HepG2 (cell line): ENCODE results near the gene CISH. TPM values are rescaled to one million over a fixed set of nuclear protein-coding genes. Genes with fewer than 3 reads are reported as not detected.

Source experiments
- FOXA3 ChIP-seq: IDR thresholded peaks from 2 replicates; pipeline ENCODE4 v1.6.1; 2016; ENCODE audit warnings: missing genetic modification reagents, missing compliant biosample characterization
- HDAC1 ChIP-seq: sonication (generic); formaldehyde crosslinking; IDR thresholded peaks from 2 replicates; pipeline ENCODE4 v1.5.1; 2020; ENCODE audit warnings: mild to moderate bottlenecking, missing genetic modification reagents
- HNRNPLL ChIP-seq: fragments of 200-400 bp; formaldehyde crosslinking; IDR thresholded peaks from 2 replicates; pipeline ENCODE4 v1.6.1; 2017; ENCODE audit warnings: mild to moderate bottlenecking, low read depth, low read length; ENCODE audit not compliant: poor library complexity, severe bottlenecking
- NRL ChIP-seq: sonication (generic); formaldehyde crosslinking; IDR thresholded peaks from 2 replicates; pipeline ENCODE4 v1.5.0; 2020; ENCODE audit warnings: missing genetic modification reagents, mild to moderate bottlenecking, moderate library complexity, borderline replicate concordance
- REL ChIP-seq: sonication (generic); formaldehyde crosslinking; conservative IDR thresholded peaks from 2 replicates; pipeline ENCODE4 v1.8.0; 2022; ENCODE audit warnings: mild to moderate bottlenecking, missing genetic modification reagents, moderate library complexity
- TAF15 ChIP-seq: fragments of 200-400 bp; formaldehyde crosslinking; IDR thresholded peaks from one replicate; pipeline ENCODE4 v1.6.1; 2018; ENCODE audit warnings: mild to moderate bottlenecking, low read depth, low read length; ENCODE audit not compliant: poor library complexity, severe bottlenecking
- YY1 ChIP-seq: IDR thresholded peaks from 2 replicates; pipeline ENCODE4 v1.6.1; 2011; ENCODE audit warnings: low read length, low read depth, moderate library complexity, mild to moderate bottlenecking; ENCODE audit not compliant: insufficient read depth, insufficient replicate concordance
- ZFX ChIP-seq: sonication (generic); formaldehyde crosslinking; IDR thresholded peaks from 2 replicates; pipeline ENCODE4 v1.4.0; 2020; ENCODE audit warnings: mild to moderate bottlenecking, low read depth, missing genetic modification reagents, moderate library complexity
- ZKSCAN8 ChIP-seq: IDR thresholded peaks from 2 replicates; pipeline ENCODE4 v1.6.1; 2016; ENCODE audit warnings: borderline replicate concordance, missing genetic modification reagents, missing compliant biosample characterization
- ZNF143 ChIP-seq: sonication (generic); formaldehyde crosslinking; IDR thresholded peaks from 2 replicates; pipeline ENCODE4 v1.4.0; 2020; ENCODE audit warnings: missing genetic modification reagents
- ZNF20 ChIP-seq: sonication (generic); formaldehyde crosslinking; IDR thresholded peaks from 2 replicates; pipeline ENCODE4 v1.4.0; 2020; ENCODE audit warnings: mild to moderate bottlenecking, moderate library complexity, missing genetic modification reagents
- ZNF569 ChIP-seq: sonication (generic); formaldehyde crosslinking; IDR thresholded peaks from 2 replicates; pipeline ENCODE4 v1.5.0; 2020; ENCODE audit warnings: mild to moderate bottlenecking, missing genetic modification reagents, moderate library complexity, borderline replicate concordance
- ZNF879 ChIP-seq: sonication (generic); formaldehyde crosslinking; IDR thresholded peaks from 2 replicates; pipeline ENCODE4 v1.8.1; 2023; ENCODE audit warnings: missing genetic modification reagents
- polyA plus RNA-seq, 8 experiments: library from polyadenylated mRNA; depleted of rRNA in 3 of 8; stranded (reverse) in 7 of 8; unstranded in 1 of 8; fragments of >200 nt; fragmentation: Illumina TruSeq in 4 of 8; extraction: Trizol in 4 of 8; gene quantifications; 2 replicates each; pipeline versions ENCODE4 v1.2.1 to v1.2.3, GENCODE V29; 2011 to 2016; ENCODE audit warnings: low read depth in 4 of 8, missing spikeins in 1 of 8, mixed read lengths in 1 of 8; ENCODE audit not compliant: insufficient read depth in 1 of 8
- total RNA-seq, 5 experiments: library from RNA; depleted of rRNA; stranded (reverse); fragments of >200 nt; fragmentation: Illumina TruSeq; extraction: Trizol; gene quantifications; 2 replicates each; pipeline ENCODE4 v1.2.3, GENCODE V29; 2016; ENCODE audit warnings: low read depth in 1 of 5
- TF ChIP-seq, protein P1 (sequence below): sonication (generic); formaldehyde crosslinking; IDR thresholded peaks from 2 replicates; pipeline ENCODE4 v1.4.0; 2020; ENCODE audit warnings: mild to moderate bottlenecking, missing genetic modification reagents
- TF ChIP-seq, protein P2 (sequence below): sonication (generic); formaldehyde crosslinking; IDR thresholded peaks from 2 replicates; pipeline ENCODE4 v1.4.0; 2020; ENCODE audit warnings: missing genetic modification reagents
- TF ChIP-seq, protein P3 (sequence below), 2 experiments: sonication (generic) in 1 of 2; formaldehyde crosslinking in 1 of 2; IDR thresholded peaks; 2 replicates each; pipeline versions ENCODE4 v1.4.0 to v1.6.1; 2018 to 2020; ENCODE audit warnings: missing genetic modification reagents in 2 of 2, borderline replicate concordance in 1 of 2, low read depth in 1 of 2, mild to moderate bottlenecking in 1 of 2, missing biosample characterization in 1 of 2
- TF ChIP-seq, protein P4 (sequence below): sonication (generic); formaldehyde crosslinking; conservative IDR thresholded peaks from 2 replicates; pipeline ENCODE4 v1.8.0; 2022; ENCODE audit warnings: mild to moderate bottlenecking, moderate library complexity, missing genetic modification reagents
- TF ChIP-seq, protein P5 (sequence below): sonication (generic); formaldehyde crosslinking; IDR thresholded peaks from 2 replicates; pipeline ENCODE4 v1.4.0; 2020; ENCODE audit warnings: missing genetic modification reagents

The CISH gene
- total and polyA plus RNA-seq, 2 of the 13 experiments (the other 11 are each of a cell fraction or from before 2014, with no cell fraction given) = 0.91 to 1.5 TPM

DNA sequence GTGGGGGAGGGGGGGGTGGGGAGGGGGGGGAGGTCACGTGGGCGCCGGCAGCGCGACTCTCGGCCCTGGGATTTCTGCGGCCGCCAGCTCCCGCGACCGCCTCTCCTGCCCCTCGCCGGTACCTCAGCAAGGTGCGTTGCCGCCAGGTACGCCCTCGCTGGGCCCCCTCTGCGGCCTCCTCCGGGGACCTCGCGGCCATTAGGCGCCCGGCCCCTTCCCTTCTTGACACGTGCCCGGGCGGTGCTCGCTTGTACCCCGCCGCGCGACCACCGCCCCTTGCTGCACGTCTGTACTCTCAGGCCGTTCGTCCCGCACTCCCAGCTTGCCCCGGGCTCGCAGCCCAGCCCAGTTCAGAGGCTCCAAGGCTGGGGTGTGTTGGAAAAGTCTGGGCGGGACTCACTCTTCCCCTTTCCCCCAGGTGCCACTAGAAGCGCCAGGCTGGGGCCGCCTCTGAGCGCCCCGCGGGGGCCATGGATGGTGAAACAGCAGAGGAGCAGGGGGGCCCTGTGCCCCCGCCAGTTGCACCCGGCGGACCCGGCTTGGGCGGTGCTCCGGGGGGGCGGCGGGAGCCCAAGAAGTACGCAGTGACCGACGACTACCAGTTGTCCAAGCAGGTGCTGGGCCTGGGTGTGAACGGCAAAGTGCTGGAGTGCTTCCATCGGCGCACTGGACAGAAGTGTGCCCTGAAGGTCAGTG, 5.7 kb upstream of the CISH start, which contains the start of gene MAPKAPK3 (continued):
- TF ChIP-seq REL (CRISPR knock-in tag) (0 out of 2 replicates have a peak, but pooled peaks have one; percentile 36), ZNF20 (CRISPR knock-in tag) (0 out of 2 replicates have a peak, but pooled peaks have one; percentile 23), ZNF569 (no peak), FOXA3 (CRISPR knock-in tag) (no peak), YY1 (peak; percentile 60), ZNF879 (CRISPR knock-in tag) (no peak), HDAC1 (CRISPR knock-in tag) (peak; percentile 70; the same call in 1 of the 2 replicates), ZFX (CRISPR knock-in tag) (peak; percentile 71), NRL (CRISPR knock-in tag) (peak; percentile 52), ZNF143 (peak; percentile 60; the same call in 1 of the 2 replicates), HNRNPLL (peak; percentile 54), ZKSCAN8 (CRISPR knock-in tag) (no peak), TAF15 (no peak)
- TF ChIP-seq, protein P1, sequence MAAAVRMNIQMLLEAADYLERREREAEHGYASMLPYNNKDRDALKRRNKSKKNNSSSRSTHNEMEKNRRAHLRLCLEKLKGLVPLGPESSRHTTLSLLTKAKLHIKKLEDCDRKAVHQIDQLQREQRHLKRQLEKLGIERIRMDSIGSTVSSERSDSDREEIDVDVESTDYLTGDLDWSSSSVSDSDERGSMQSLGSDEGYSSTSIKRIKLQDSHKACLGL = peak; percentile 61; the same call in 1 of the 2 replicates
- TF ChIP-seq, protein P2, sequence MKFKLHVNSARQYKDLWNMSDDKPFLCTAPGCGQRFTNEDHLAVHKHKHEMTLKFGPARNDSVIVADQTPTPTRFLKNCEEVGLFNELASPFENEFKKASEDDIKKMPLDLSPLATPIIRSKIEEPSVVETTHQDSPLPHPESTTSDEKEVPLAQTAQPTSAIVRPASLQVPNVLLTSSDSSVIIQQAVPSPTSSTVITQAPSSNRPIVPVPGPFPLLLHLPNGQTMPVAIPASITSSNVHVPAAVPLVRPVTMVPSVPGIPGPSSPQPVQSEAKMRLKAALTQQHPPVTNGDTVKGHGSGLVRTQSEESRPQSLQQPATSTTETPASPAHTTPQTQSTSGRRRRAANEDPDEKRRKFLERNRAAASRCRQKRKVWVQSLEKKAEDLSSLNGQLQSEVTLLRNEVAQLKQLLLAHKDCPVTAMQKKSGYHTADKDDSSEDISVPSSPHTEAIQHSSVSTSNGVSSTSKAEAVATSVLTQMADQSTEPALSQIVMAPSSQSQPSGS (CRISPR knock-in tag) = 0 out of 2 replicates have a peak, but pooled peaks have one; percentile 15
- TF ChIP-seq, protein P3, sequence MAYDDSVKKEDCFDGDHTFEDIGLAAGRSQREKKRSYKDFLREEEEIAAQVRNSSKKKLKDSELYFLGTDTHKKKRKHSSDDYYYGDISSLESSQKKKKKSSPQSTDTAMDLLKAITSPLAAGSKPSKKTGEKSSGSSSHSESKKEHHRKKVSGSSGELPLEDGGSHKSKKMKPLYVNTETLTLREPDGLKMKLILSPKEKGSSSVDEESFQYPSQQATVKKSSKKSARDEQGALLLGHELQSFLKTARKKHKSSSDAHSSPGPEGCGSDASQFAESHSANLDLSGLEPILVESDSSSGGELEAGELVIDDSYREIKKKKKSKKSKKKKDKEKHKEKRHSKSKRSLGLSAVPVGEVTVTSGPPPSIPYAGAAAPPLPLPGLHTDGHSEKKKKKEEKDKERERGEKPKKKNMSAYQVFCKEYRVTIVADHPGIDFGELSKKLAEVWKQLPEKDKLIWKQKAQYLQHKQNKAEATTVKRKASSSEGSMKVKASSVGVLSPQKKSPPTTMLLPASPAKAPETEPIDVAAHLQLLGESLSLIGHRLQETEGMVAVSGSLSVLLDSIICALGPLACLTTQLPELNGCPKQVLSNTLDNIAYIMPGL (CRISPR knock-in tag; IDR thresholded peaks at IDR 0.05; ENCODE audit: borderline replicate concordance in 1 of 2, low read depth in 1 of 2) = peak in 1 of 2 experiments; percentile 46; a peak in 2 of 4 replicates
- TF ChIP-seq, protein P4, sequence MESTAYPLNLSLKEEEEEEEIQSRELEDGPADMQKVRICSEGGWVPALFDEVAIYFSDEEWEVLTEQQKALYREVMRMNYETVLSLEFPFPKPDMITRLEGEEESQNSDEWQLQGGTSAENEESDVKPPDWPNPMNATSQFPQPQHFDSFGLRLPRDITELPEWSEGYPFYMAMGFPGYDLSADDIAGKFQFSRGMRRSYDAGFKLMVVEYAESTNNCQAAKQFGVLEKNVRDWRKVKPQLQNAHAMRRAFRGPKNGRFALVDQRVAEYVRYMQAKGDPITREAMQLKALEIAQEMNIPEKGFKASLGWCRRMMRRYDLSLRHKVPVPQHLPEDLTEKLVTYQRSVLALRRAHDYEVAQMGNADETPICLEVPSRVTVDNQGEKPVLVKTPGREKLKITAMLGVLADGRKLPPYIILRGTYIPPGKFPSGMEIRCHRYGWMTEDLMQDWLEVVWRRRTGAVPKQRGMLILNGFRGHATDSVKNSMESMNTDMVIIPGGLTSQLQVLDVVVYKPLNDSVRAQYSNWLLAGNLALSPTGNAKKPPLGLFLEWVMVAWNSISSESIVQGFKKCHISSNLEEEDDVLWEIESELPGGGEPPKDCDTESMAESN (CRISPR knock-in tag) = 0 out of 2 replicates have a peak, but pooled peaks have one; percentile 58
- TF ChIP-seq, protein P5, sequence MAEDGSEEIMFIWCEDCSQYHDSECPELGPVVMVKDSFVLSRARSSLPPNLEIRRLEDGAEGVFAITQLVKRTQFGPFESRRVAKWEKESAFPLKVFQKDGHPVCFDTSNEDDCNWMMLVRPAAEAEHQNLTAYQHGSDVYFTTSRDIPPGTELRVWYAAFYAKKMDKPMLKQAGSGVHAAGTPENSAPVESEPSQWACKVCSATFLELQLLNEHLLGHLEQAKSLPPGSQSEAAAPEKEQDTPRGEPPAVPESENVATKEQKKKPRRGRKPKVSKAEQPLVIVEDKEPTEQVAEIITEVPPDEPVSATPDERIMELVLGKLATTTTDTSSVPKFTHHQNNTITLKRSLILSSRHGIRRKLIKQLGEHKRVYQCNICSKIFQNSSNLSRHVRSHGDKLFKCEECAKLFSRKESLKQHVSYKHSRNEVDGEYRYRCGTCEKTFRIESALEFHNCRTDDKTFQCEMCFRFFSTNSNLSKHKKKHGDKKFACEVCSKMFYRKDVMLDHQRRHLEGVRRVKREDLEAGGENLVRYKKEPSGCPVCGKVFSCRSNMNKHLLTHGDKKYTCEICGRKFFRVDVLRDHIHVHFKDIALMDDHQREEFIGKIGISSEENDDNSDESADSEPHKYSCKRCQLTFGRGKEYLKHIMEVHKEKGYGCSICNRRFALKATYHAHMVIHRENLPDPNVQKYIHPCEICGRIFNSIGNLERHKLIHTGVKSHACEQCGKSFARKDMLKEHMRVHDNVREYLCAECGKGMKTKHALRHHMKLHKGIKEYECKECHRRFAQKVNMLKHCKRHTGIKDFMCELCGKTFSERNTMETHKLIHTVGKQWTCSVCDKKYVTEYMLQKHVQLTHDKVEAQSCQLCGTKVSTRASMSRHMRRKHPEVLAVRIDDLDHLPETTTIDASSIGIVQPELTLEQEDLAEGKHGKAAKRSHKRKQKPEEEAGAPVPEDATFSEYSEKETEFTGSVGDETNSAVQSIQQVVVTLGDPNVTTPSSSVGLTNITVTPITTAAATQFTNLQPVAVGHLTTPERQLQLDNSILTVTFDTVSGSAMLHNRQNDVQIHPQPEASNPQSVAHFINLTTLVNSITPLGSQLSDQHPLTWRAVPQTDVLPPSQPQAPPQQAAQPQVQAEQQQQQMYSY (CRISPR knock-in tag) = no peak
